Stimulated activated CD4-positive, alpha-beta T cell treated with anti-CD3 and anti-CD28 coated beads, Interleukin-2, amount 100 ng/mL, for 24 hours (primary cell): ENCODE measurements around the gene AGAP6.
"Not testable (repeated sequence)": the region's sequence is repeated elsewhere in the genome, so short reads cannot be mapped to it uniquely, and the experiment has no call there.

Experiments used
- DNase-seq, 2 donors: peaks; one replicate each; pipeline ENCODE4 v3.0.0-alpha.2; 2020

The AGAP6 gene

GRCh38 chr10:49988376-49988775 lies at the start of gene AGAP6:
AGAP6 (plus strand) TSS chr10:49988406; CDS start chr10:49988716, 310 bp downstream.
- DNase-seq = not testable (repeated sequence)

DNA sequence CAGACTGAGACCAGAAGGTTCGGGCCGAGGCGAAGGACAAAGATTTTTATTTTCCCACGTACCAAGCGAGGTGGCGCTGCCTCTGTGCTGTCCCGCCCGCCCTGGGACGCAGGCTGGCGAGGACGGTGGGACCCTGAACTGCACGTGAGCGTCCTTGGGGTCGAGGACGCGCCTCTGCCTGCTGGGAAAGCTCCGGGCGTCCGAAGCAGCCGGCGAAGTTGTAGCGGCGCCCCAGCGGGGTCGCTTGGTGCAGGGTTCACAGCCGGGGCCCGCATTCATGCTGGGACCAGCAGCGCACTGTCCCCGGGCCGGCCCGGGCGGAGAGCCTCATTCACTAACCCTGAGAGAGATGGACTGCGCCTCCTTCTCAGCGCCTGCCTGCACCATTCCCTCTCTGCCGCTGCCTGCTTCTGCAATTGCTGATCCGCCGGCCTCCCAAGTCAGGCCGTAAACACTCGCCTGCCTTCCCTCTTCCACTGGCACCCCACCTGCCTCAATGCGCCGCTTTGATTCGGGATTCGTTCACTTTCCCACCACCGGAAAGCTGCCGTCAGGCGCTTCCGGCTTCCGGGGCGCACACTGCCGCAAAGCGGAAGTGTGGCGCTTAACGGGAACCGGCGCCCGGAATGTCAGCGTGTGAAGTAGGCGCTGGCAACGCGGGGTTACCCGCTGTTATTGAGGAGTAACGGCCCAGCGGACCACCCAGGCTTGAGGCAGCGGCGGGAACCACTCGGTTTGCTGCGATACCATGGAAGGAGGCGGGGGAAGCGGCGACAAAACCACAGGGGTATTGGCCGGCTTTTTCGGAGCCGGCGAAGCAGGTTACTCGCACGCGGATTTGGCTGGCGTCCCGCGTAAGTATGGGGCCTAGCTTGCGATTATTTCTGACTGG lies 46.5 kb upstream of the AGAP6 start, which contains the start of the genes PARG and TIMM23B:
PARG (minus strand) TSS at position 581 of the 892 bp plus-strand sequence; CDS start at position 279, 302 bp downstream.
TIMM23B (plus strand) TSS at position 607 of the 892 bp plus-strand sequence; CDS start at position 749, 142 bp downstream.
- peak; percentile 81 for DNase-seq

DNA sequence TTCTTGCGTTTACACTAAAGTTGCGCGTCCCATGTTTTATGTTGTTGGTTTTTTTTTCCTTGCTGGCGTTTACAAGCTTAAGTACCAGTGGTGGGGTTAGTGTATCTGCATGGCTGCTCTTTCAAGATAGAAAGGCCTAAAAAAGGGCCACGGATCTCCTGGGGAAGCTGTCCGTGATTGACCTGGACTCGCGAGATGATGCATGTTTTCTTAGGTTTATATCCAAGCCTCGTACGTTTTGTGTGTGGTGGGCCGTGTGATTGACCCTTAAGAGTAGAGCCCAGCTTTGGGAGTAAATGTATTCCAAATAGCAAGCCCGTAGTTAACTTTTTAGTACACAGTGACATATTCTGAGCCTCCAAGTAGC lies 45.9 kb upstream of the AGAP6 start:
- DNase-seq = not testable (repeated sequence)

DNA sequence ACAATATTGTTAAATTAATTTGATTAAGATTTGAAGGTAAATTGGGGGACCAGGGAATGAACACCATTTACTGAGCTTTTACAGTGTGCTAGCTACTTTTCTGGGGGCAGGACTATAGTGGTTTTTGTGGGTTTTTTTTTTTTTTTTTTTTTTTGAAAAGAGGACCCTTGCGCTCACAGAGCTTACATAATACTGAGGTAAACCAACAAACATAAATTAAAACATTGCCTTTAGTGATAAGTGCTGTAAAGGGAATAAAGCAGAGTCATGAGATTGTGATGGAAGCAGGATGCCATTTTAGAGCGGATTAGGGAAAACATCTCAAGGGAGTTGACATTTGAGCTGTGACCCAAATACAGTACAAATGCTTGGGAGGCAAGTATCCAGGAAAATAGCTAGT lies 44.6 kb upstream of the AGAP6 start:
- not testable (repeated sequence) for DNase-seq

GRCh38 chr10:49948142-49948541 lies 40.1 kb upstream of the AGAP6 start:
- not testable (repeated sequence) for DNase-seq

DNA sequence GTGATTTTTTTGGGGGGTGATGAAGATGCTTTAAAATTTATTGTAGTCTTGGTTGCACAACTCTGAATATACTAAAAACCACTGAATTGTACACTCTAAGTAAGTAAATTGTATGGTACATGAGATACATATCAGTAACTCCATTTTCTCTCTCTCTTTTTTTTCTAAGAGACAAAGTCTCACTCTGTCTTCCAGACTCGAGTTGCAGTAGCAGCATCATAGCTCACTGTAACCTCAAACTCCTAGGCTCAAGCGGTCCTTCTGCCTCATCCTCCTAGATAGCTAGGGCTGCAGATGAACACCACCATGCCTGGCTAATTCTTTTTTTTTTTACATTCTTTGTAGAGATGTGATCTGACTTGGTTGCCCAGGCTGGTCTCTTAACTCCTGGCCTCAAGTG lies 39.5 kb upstream of the AGAP6 start:
- not testable (repeated sequence) for DNase-seq

DNA sequence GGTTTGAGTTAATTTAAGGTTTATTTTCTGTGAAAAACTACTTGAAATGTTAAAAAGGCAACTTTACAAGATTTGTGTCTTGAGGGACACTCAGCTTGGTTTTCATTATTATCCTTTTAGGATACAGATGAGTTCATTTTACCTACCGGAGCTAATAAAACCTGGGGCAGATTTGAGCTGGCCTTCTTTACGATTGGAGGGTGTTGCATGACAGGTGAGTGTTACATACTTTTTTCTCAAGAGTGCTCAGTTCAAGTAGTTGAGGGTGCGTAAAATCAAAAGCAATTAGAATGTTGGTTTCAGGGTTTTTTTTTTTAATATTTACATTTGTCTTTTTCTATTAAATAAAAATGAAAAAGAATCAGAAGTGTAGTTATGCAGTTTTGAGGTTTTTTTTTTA lies 36.2 kb upstream of the AGAP6 start:
- not testable (repeated sequence) for DNase-seq

GRCh38 chr10:49953122-49953521 lies 35.1 kb upstream of the AGAP6 start:
- DNase-seq = not testable (repeated sequence)

DNA sequence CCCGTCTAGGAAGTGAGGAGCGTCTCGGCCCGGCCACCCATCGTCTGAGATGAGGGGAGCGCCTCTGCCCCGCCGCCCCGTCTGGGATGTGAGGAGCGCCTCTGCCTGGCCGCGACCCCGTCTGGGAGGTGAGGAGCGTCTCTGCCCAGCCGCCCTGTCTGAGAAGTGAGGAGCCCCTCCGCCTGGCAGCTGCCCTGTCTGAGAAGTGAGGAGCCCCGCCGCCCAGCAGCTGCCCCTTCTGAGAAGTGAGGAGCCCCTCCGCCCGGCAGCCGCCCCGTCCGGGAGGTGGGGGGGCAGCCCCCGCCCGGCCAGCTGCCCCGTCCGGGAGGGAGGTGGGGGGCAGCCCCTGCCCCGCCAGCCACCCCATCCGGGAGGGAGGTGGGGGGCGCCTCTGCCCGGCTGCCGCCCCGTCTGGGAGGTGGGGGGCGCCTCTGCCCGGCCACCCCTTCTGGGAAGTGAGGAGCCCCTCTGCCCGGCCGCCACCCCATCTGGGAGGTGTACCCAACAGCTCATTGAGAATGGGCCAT lies 17.8 kb upstream of the AGAP6 start:
- DNase-seq = not testable (repeated sequence)

- not testable (repeated sequence) for DNase-seq
These were observed 16.7 kb upstream of the AGAP6 start for GRCh38 chr10:49971466-49971865.

GRCh38 chr10:49972094-49972493 lies 16.1 kb upstream of the AGAP6 start:
- DNase-seq = not testable (repeated sequence)

DNA sequence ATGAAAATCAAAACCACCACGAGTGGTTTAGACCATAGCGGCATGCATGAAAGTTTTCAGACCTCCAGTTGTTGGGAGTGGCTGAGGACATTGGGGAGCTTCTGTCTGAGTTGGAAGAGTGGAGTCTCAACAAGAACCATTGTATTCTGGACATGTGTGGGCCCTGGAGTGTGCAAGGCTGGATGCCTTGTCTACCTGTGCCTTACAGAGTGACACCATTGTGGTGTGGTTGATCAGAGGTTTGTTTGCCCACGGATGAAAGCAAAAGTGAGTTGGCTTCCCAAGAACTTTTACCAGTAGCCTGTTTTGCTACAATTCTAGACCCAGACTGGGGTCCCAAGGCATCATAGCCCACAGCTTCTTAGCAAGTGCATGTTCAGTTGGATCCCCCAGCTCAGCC lies 10.4 kb upstream of the AGAP6 start:
- not testable (repeated sequence) for DNase-seq

DNA sequence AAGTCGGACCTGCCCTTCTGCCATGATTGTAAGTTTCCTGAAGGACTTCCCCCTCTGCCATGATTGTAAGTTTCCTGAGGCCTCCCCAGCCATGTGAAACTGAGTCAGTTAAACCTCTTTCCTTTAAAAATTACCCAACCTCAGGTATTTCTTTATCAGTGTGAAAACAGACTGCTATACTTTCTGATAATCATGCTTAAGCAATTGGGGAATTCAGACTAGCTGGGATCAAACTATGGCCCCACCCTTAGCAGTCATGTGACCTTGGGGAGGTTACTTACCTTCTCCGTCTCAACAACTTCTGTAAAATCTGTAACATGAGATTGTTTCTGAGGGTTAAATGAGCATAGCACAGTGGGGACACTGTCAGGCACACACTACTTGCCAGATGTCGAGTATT lies 999 bp upstream of the AGAP6 start:
- DNase-seq = not testable (repeated sequence)

GRCh38 chr10:49995321-49995720 lies 7.1 kb downstream of the AGAP6 start:
- DNase-seq = not testable (repeated sequence)

GRCh38 chr10:50014024-50014423 lies 25.8 kb downstream of the AGAP6 start:
- DNase-seq = not testable (repeated sequence)

- not testable (repeated sequence) for DNase-seq
These were observed 27.5 kb downstream of the AGAP6 start for GRCh38 chr10:50015596-50016220.

GRCh38 chr10:50016926-50017325 lies 28.7 kb downstream of the AGAP6 start:
- not testable (repeated sequence) for DNase-seq

- not testable (repeated sequence) for DNase-seq
These were observed 29.4 kb downstream of the AGAP6 start for GRCh38 chr10:50017646-50018045.

GRCh38 chr10:50019279-50019678 lies 31.1 kb downstream of the AGAP6 start:
- DNase-seq = not testable (repeated sequence)

- not testable (repeated sequence) for DNase-seq
These were observed 32.3 kb downstream of the AGAP6 start for GRCh38 chr10:50020451-50021024.

- no peak for DNase-seq
These were observed 33.4 kb downstream of the AGAP6 start for GRCh38 chr10:50021646-50022045.

GRCh38 chr10:50024716-50025383 lies 36.6 kb downstream of the AGAP6 start:
- DNase-seq = not testable (repeated sequence)
